Endodermal cell (in vitro differentiated cells): ENCODE results near the gene SLC39A9. TPM values are rescaled to one million over a fixed set of nuclear protein-coding genes. Genes with fewer than 3 reads are reported as not detected.

Experiments
- DNase-seq: peaks from one replicate; pipeline ENCODE4 v3.0.0-alpha.2; 2017
- H3K27ac ChIP-seq: 2 replicates; pipeline ENCODE4 v1.5.1; 2013; ENCODE audit warnings: mild to moderate bottlenecking, low read depth, low read length, moderate library complexity
- H3K27me3 ChIP-seq: 2 replicates; pipeline ENCODE4 v1.6.1; 2013; ENCODE audit warnings: mild to moderate bottlenecking, low read length, moderate library complexity; ENCODE audit not compliant: insufficient read depth, control insufficient read depth, poor library complexity, severe bottlenecking
- H3K36me3 ChIP-seq: 2 replicates; pipeline ENCODE4 v1.7.0; 2013; ENCODE audit warnings: mild to moderate bottlenecking, low read length, moderate library complexity; ENCODE audit not compliant: control insufficient read depth, insufficient read depth
- H3K4me1 ChIP-seq: one replicate; pipeline ENCODE4 v1.7.0; 2013; ENCODE audit warnings: low read length; ENCODE audit not compliant: control insufficient read depth, insufficient read depth
- H3K4me3 ChIP-seq: 2 replicates; pipeline ENCODE4 v1.5.1; 2013; ENCODE audit warnings: mild to moderate bottlenecking, low read length, moderate library complexity
- H3K9ac ChIP-seq: 2 replicates; pipeline ENCODE4 v1.6.1; 2013; ENCODE audit warnings: mild to moderate bottlenecking, low read length, moderate library complexity; ENCODE audit not compliant: poor library complexity, severe bottlenecking; ENCODE audit errors: extremely low read depth
- H3K9me3 ChIP-seq: 2 replicates; pipeline ENCODE4 v1.6.1; 2013; ENCODE audit warnings: mild to moderate bottlenecking, low read length, moderate library complexity; ENCODE audit not compliant: control insufficient read depth
- H3K27ac Mint-ChIP-seq: 2 replicates; pipeline ENCODE4 v1.8.0; 2020; ENCODE audit warnings: mixed read lengths
- H3K27me3 Mint-ChIP-seq: 2 replicates; pipeline ENCODE4 v1.8.0; 2021; ENCODE audit warnings: mild to moderate bottlenecking, mixed read lengths; ENCODE audit not compliant: insufficient read depth
- H3K36me3 Mint-ChIP-seq: 2 replicates; pipeline ENCODE4 v1.8.0; 2020; ENCODE audit warnings: low read depth, mixed read lengths
- H3K4me1 Mint-ChIP-seq: 2 replicates; pipeline ENCODE4 v1.8.0; 2020; ENCODE audit warnings: mixed read lengths
- H3K4me3 Mint-ChIP-seq: 2 replicates; pipeline ENCODE4 v1.8.0; 2020; ENCODE audit warnings: mild to moderate bottlenecking, moderate library complexity, mixed read lengths
- H3K9me3 Mint-ChIP-seq: 2 replicates; pipeline ENCODE4 v1.8.0; 2020; ENCODE audit warnings: mild to moderate bottlenecking, mixed read lengths
- WGBS, 2 experiments: methylation state at CpG; one replicate each; pipeline versions ENCODE4 v1.1.5 to v1.1.7; 2013; ENCODE audit warnings: missing lambda C conversion rate in 2 of 2, mixed read lengths in 1 of 2; ENCODE audit not compliant: insufficient coverage in 1 of 2, insufficient read length in 1 of 2; 5-methylcytosine and 5-hydroxymethylcytosine counted together
- total RNA-seq, 2 donors: library from RNA; stranded (reverse); fragmentation: NEBNext Ultra II Directional in 1 of 2; extraction: Animal tissue kit (Norgen Biotek cat#: 25700) in 1 of 2; gene quantifications; 2 replicates in 1 of 2; 3 replicates in 1 of 2; pipeline ENCODE4 v1.2.1, GENCODE V29; 2021
- TF ChIP-seq, protein P1 (sequence below): fragments of 200-600 bp; sonication (generic); conservative IDR thresholded peaks from 2 replicates; pipeline ENCODE4 v1.5.0; 2021; ENCODE audit warnings: antibody characterized with exemption, mild to moderate bottlenecking

SLC39A9 gene
- total RNA-seq, 2 donors from 2014 or later = 40.8 to 53.8 TPM

DNA sequence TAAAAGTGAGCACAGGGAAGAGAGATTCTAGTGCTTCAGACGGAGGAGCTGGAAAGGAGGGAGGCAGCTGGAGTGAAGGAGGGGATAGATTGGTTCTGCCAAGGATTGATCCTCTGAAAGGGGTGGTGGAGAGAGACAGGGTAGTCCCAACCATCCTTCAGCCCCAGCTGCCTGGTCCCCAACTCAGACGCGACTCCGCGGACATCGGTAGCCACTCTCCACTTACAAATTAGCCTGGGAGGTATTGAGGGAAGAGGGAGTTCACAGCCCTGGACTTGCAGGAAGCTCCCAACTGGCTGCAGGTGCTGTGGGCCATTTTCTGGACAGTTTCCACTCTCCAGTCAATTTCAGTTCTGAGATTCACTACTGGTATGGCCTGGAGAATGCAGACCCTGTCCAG lies 87.2 kb downstream of the SLC39A9 start:
- H3K36me3 Mint-ChIP-seq = no peaks in the 10 kb centered on the region
- Histone ChIP-seq H3K9ac (no peak overlapping the region), H3K9me3 (no peaks in the 10 kb centered on the region), H3K4me1 (peaks cover 5% of the 10 kb centered on the region), H3K4me3 (no peak overlapping the region), H3K36me3 (no peaks in the 10 kb centered on the region), H3K27ac (no peak overlapping the region), H3K27me3 (peaks cover 62% of the 10 kb centered on the region)
- 80 to 87% methylated on average over 4 to 6 of the region's 6 CpGs for WGBS, 2 experiments
- H3K27ac Mint-ChIP-seq = no peak overlapping the region
- peaks cover 83% of the 10 kb centered on the region for H3K27me3 Mint-ChIP-seq
- H3K4me1 Mint-ChIP-seq = peaks cover 8% of the 10 kb centered on the region
- DNase-seq = no peak
- no peaks in the 10 kb centered on the region for H3K9me3 Mint-ChIP-seq
- H3K4me3 Mint-ChIP-seq = no peak overlapping the region
- TF ChIP-seq, protein P1, sequence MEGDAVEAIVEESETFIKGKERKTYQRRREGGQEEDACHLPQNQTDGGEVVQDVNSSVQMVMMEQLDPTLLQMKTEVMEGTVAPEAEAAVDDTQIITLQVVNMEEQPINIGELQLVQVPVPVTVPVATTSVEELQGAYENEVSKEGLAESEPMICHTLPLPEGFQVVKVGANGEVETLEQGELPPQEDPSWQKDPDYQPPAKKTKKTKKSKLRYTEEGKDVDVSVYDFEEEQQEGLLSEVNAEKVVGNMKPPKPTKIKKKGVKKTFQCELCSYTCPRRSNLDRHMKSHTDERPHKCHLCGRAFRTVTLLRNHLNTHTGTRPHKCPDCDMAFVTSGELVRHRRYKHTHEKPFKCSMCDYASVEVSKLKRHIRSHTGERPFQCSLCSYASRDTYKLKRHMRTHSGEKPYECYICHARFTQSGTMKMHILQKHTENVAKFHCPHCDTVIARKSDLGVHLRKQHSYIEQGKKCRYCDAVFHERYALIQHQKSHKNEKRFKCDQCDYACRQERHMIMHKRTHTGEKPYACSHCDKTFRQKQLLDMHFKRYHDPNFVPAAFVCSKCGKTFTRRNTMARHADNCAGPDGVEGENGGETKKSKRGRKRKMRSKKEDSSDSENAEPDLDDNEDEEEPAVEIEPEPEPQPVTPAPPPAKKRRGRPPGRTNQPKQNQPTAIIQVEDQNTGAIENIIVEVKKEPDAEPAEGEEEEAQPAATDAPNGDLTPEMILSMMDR = no peak

DNA sequence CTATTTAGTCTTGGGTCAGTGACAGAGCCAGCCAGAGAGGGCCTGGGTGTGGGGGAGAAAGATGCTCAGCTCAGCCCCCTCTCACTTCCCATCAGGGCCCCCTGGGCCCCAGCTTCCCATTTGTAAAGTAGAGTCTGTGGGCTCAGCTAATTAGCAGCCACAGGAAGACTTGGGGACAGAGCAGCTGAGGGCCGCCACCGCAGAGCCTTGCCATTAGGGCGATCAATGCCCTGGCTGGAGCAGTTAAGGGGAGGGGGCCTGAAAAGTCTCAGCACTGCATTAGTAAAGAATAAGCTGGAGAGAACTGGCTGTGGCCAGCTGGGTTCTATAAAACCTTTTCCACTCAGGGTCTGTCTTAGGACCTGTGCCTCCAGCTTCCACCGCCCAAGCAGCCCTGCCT lies 88.7 kb downstream of the SLC39A9 start:
- Mint-ChIP-seq H3K36me3 (no peaks in the 10 kb centered on the region), H3K4me1 (peaks cover 8% of the 10 kb centered on the region), H3K9me3 (no peaks in the 10 kb centered on the region), H3K27me3 (peaks cover 74% of the 10 kb centered on the region), H3K4me3 (no peak overlapping the region), H3K27ac (no peak overlapping the region)
- Histone ChIP-seq H3K36me3 (no peaks in the 10 kb centered on the region), H3K4me1 (peaks cover 8% of the 10 kb centered on the region), H3K9ac (no peak overlapping the region), H3K4me3 (no peak overlapping the region), H3K27me3 (peaks cover 50% of the 10 kb centered on the region), H3K9me3 (no peaks in the 10 kb centered on the region), H3K27ac (no peak overlapping the region)
- TF ChIP-seq, protein P1 = no peak
- DNase-seq = no peak
- WGBS, 2 experiments = 87 to 100% methylated on average over 2 to 4 of the region's 4 CpGs

DNA sequence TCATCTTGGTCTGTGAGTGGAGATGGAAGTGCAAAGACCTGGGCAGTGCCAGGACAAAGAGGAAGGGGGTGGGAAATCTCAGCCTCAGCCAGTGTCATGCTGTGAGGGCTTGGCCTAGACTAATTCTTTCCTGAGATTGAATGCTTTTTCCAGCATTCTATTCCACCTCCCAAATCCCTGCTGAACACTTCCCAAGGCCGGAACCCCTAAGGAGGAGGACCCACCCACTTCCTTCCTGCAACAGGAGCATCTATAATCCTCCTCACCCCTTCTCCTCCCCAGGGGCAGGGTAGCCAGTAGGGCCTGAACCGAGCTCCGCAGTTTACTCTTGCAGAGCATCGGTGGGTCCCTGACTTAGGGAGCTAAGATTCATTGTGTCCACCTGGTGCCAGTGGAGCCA lies 89.3 kb downstream of the SLC39A9 start:
- no peak for DNase-seq
- Mint-ChIP-seq H3K9me3 (no peaks in the 10 kb centered on the region), H3K36me3 (no peaks in the 10 kb centered on the region), H3K27ac (no peak overlapping the region), H3K4me3 (no peak overlapping the region), H3K4me1 (peaks cover 8% of the 10 kb centered on the region), H3K27me3 (peaks cover 68% of the 10 kb centered on the region)
- Histone ChIP-seq H3K27me3 (peaks cover 45% of the 10 kb centered on the region), H3K4me1 (peaks cover 8% of the 10 kb centered on the region), H3K9ac (no peak overlapping the region), H3K9me3 (no peaks in the 10 kb centered on the region), H3K36me3 (no peaks in the 10 kb centered on the region), H3K27ac (no peak overlapping the region), H3K4me3 (no peak overlapping the region)
- TF ChIP-seq, protein P1 = no peak
- 82 to 94% methylated on average over 4 of the region's 4 CpGs for WGBS, 2 experiments
